DMS53 treated with DMSO at 0.1 percent for 48 hours (cell line): Measurements from ENCODE around the gene BOD1.
A peak's percentile ranks its signal among the peaks of the same experiment; 100 is the strongest.

Experiments used
- DNase-seq: peaks from one replicate; lab custom pipeline; 2025; ENCODE audit not compliant: unreplicated experiment; lab: John Stamatoyannopoulos, UW

Gene BOD1

DNA sequence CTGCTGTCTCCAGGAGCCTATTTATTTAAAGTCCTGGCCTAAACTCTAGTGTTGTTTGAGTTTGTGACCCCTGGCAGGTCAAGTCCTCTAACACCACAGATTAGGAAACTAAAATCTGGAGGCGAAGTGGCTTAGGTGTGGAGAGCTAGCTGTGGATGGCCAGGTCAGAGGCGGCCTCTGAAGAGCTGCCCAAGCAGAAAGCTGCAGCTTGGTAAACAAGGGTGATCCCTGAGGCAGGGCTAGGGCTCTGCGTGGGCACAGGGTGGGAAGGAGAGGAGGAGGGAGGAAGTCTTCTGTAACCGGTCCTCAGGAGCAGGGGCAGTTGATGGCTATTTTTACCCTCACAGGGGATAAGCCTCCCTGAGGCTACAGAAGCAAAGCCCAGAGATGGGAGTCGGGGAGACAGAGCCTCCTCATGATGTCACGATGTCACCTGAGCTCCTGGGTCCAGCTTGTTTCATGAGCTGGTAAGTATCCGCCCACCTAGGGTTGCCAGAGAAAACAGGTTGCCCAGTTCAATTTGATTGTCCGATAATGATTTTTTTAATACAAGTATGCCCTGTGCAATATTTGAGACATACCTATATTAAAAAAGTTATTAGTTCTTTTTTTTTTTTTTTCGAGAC, 25.9 kb upstream of the BOD1 start:
- DNase-seq, result no peak

DNA sequence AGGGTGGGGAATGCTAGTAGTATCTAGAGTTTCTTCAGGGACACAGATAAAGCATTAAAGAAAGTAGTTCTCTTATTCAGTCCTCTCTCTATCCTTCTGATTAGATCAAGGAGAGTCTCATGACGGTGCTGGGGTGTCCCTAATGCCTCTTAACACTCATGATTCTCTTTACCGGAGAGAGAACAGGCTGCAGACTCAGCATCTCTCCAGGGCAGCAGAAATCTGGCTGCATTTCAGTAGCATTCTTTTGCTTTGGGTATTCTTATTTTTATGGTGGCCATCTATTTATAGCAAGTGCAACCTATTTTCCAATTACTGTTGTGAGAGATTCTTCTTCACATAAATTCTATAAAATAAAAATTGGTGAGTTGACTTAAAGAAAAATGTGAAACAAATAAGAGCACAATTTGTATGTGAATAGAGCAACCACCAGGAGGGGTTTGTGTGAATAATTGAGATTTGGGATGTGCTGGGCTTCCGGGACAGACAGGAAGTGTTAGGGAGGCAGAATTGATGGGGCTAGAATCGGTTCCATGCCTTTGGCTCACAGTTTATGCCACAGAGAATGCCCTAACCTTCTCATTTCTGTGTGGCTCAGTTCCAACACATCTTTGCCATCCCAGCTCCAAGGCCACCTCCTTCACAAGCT, 23.8 kb upstream of the BOD1 start:
- DNase-seq, result no peak

DNA sequence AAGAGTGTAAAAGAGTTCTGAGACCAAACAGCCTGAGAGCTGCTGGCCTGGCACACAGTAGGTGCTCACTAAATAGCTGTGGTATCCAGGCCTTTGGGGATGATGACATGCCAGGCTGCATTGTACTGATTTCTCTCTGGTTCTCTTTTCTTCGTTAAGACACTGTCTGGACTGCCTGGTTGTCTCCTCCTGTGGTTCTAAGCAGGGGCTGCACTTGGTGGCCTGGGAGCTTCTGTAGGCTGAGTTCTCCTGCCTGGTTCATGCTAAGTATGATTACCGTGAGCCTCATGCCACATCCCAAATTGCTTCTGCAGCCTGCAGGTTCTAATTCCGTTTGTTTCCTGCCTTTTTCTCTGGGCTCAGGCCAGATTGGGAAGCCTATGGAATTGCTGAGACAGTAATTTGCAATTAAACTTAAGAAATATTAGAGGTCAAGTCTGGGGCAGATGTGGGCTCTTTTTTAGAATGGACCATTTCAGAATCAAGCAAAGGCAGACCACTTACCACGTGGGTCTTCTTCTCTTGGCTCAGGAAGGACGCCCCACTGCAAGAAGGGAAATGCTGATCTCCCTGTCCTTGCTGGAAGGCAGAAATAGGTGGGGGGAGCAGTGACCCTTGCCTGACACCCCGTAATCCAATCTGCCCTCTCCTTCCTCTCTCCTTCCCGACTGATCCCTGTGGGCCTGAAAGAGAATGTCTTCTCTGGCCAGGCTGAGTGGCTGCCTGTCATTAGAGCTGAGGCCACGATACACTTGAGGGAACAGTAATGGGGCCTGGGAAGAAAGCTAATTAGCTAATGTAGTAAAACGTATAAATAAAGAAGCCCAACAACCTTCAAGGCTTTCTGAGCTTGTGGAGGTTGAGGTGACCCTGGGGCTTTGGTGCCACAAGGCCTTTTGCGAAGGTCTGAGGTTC, 21.9 kb upstream of the BOD1 start:
- no peak for DNase-seq

DNA sequence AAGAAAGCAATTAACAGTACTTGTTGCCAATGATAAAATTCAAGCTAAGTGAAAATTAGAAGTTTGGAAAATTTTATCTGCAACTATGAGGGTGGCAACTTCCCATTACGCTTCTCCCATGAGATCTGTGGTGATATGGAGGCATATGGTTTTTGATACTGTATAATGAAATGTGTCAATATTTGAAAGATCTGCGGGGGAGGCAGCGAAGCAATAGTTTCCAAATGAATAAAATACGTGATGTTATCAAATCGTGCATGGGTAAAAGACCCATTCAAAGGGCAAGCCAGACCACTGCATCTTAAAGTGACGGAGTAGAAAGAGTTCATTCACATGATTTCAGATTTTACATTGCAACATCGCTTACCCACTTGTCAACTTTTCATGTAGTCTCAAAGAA, 20.9 kb upstream of the BOD1 start:
- no peak for DNase-seq

DNA sequence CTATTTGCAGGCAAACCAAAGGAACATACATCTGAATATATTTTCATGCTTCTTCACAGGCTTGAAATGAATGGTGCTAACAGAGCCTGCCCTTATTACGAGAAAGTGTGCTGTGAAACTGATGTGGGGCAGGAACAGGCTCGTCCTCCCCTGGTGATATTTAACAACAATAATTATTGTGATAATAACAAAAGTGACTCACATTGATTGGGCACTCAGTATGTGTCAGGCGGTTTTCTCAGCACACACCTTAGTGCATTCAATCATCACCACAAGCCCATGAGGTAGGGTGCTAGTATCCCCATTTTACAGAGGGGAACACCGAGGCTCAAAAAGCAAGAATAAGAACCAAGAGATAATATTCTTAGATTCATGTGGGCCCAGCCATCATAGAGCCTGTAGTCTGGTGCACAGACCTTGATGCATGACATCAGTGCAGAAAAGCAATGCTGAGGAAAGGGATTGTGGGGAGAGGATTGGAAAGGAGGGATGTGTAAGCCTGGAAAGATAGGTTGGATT, 18.1 kb upstream of the BOD1 start:
- DNase-seq, result no peak

DNA sequence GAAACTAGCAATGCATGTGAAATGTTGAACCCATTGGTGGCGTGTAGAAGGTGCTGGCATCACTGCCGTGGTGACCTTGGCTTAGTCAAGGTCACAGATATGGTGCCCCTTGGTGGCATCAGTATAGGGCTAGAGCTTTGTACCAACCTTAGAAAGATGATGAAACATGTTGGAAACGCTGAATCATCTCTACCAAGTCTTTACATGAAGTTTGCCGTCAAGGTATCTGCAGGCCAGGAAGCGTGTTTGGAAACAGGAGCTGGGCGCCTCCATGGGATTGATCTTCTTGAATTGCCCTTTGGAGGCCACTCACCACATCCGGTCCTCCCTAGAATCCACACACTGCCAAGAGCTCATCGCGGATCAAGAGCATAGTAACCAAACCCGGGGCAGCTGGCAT, 16.9 kb upstream of the BOD1 start:
- no peak for DNase-seq

DNA sequence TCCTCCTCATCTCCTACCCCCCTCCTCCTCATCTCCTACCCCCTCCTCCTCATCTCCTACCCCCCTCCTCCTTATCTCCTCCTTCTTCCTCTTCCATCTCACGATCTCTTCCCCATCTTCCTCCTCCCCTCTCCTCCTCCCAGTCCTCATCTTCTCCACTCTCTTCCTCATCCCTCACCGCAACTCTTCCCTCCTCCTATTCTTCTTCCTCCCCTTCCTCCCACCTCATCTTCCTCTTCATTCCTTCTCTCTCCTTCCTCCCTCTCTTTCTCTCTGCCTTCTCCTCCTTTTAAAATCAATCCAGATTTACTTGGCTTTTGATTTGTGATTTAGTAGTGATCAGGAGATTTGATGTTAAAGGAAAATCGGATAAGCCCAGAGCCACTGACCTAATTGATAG, 15.0 kb upstream of the BOD1 start:
- no peak for DNase-seq

DNA sequence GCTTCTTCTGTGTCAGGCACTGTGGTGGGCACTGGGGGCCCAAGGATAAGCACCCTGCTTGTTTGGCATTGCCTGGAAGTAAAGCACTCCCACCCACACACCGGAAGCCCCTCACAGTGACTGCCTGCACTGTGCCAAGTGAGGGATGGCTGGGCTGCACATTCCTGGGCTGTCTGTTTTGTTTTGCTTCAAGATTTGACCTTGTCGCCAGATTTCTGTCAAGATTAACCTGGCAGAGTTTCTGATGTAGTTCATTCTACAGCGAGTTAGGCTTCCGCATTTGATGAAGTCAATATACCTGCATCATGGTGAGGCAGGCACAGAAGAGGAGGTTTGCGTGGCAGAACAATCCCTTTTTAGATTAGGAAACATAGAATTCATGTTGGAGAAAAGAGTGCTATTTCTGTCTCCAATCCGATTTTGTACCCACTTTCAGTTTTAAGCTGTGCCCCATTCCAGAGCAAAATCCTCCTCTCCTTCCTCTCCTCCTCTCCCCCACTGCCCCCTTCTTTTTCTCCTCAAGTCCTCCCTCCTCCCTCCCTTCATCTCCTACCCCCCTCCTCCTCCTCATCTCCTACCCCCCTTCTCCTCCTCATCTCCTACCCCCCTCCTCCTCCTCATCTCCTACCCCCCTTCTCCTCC, 14.4 kb upstream of the BOD1 start:
- no peak for DNase-seq

DNA sequence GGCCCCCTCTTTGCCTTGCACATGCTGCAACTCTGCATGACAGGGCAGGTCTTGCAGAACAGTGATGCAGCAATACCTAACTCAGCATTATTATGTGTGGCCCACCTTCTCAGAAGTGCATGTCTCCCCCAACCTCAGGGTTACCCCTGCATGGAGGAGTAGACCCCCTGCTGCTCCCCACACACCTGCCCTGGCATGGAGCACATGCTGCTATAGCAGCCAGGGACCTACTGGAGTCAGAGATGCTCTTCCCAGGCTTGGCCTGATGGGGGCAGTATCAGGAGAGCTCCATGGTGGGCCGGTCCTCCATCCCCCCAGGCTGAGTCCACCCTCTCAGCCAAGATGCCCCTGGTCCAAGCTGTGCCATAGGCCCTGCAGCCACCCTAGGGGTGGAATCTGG, 13.2 kb upstream of the BOD1 start:
- no peak for DNase-seq

DNA sequence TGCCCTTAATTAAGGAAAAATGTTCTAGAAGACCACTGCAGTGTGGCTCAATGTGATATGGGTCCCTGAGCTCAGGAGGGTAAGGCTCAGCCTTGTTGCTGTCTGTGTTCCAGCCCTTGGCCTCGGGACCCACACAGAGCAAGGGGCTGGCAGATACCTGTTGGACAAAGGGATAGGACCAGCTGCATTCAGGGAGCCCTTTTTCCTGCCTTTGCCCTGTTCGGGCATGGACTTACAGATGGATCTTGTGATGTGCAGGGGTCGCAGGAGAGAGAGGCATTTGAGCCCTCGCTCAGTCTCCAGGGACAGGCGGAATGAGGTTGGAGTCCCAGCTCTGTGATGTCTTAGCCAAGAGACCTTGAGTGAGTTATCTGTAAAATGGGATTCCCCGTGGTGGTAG, 12.1 kb upstream of the BOD1 start:
- DNase-seq, result no peak

DNA sequence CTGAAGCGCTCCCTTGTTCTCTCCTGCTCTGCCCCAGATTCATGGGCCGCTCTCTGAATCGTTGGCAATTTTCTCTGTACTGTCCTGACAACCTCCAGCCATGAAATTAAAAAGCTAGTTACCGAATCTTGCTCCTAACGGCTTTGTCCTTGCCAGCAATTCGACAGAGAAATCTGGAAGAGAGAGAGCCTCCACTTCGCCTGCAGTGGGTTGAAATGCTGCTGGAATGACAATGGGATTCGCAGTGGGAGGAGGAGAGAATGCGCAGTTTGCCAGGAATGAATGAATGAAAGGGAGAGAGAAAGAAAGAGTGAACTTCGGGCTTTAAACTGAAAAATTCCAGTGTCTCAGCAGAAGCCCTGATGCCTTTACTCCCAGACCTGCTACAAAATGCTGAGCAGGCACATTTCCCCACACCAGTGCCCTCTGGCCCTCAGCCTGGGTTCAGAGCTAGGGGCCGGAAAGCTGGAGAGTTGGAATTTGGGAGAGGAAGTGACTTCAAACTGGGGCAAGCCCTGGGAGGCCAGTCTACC, 11.5 kb upstream of the BOD1 start:
- no peak for DNase-seq

DNA sequence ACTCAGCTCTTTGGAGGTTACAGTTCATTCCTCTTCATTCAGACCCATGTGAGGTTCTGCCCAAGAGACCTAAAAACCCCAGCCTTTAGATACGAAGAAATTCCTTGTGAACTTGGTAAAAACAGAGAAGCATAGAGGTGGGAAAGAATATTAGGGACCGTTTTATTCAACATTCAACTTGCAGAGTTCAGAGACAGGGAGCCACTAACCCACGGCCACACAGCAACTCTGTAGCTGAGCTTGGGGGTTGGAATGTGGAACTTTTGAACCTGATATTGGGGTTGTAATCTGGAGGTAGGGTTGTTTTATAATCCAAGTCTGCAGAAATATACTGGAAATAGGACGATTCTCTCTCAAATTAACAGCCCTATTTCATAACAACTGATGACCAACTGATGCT, 10.8 kb upstream of the BOD1 start:
- no peak for DNase-seq

DNA sequence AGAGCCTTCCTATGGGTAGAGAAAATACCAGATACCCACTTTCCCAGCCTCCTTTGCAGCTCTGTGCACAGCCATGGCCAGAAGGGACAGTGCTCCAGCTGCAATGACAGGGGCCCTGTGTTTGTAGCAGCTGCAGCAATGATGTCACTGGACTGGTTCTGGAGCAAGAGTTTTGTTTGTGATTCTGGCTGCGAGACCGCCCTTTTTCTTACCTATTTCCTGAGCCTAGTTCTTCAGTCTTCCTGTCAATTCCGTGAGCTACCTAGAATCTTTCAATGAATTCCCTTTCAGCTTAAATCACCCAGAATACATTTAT, 10.0 kb upstream of the BOD1 start:
- peak; percentile 23 for DNase-seq

DNA sequence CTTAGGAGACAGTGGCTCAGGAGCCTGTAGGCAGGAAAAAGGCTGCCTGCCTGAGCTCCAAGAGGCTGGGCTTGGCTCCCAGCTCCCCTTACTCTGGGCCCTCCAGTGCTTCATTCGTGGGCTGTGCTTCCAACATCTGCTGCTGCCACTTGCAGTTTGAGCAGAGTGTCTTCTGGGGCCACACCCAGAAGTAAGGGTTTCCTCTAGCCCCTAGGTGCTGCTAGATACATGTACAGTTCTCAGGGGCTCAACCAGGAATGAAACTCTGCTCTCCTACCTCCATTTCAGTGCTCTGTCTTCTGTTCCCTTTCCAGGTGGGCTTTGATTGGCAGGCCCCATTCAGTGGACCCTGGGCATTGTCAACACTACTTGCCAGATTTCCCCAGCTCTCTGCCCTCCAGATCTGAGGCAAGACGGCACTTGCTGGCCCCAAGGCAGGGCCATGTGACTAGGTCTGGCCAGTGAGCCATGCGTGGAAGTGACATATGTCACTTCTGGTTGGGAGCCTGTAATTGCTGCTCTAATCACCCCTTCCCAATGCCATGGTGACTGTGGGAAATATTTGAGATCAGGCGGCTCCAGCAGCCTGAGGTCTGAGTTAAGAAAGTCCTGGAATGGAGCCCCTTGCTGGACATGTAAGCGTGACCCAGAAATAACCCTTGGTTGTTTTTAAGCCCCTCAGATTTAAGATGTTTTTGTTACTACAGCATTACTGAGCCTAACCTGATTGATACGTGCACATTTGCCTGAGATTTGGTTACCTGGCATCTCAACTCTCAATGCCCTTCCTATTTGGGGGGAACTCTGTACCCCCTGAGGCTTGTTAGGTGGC, 9.4 kb upstream of the BOD1 start:
- DNase-seq, result no peak

DNA sequence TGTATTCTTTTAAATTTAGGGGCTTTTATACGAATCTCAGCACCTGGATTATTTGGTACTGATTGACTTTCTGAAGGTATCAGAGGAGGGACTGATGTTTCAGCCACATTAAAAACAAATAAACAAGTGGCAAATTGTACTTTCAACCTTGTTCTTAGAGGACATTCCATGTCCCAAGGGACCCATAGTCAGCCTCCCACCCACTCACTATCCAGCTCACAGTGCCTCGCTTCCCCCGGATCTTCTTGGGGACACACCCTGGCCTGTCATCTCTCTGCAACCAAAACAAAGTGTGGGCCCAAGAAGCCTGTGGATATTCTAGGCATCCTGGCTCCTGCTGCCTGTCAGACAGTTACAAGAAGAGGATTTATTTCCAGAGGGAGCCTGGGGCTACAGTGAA, 8.8 kb upstream of the BOD1 start:
- DNase-seq, result no peak

DNA sequence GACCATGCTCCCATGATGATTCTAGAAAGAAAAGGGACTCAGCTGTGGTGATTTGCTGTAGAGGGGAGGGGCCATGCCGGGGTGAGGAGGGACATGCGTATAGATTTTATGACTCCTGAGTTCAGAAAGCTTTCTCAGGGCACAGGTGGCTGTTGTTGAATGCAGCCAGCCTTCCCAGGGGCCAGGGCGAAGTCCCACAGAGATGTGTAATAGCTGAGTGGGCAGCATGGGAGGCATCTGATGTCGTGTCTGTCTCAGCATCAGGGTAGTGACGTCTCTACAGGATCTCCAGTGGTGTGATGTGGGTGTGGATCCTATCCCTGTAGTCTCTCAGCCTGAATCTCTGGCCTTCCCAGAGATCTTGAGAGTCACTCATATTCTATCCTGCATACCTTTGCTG, 7.8 kb upstream of the BOD1 start:
- DNase-seq, result no peak

DNA sequence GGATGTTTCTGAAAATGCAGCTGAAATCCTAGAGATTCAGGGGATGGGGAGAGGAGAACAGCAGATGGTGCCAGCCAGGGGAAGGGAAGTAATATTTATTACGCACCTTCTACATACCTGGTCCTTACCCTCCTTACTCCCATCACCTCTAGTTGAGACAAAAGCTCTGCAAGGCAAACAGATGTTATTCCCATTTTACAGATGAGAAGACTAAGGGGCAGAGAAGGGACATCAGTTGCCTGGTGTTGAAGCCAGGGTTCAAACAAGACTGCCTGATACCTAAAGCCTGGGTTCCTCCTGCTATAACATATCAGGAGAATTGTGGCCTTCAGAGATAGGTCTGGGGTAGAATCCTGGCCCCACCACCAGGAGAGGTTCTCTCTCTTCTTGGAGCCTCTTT, 7.3 kb upstream of the BOD1 start:
- DNase-seq, result no peak

DNA sequence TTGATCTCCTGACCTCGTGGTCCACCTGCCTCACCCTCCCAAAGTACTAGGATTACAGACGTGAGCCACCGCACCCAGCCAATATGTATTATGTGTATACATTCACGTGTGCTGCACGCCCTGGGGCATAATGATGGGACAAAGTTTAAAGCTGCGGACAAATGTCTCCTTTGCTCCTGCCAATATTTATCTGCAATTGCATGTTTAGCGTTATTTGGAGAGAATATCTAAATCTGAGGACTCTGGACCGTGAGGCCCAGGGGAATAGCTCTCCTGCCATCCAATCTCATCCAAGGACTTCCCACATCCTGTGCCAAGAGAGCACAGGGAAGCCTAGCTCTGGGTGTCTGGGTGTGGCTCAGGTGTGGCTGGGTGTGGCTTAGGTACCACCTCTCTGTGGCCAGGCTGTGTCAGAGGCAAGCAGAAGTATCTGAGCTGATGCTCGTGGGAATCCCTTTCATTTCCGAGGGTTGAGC, 6.9 kb upstream of the BOD1 start:
- DNase-seq, result no peak

DNA sequence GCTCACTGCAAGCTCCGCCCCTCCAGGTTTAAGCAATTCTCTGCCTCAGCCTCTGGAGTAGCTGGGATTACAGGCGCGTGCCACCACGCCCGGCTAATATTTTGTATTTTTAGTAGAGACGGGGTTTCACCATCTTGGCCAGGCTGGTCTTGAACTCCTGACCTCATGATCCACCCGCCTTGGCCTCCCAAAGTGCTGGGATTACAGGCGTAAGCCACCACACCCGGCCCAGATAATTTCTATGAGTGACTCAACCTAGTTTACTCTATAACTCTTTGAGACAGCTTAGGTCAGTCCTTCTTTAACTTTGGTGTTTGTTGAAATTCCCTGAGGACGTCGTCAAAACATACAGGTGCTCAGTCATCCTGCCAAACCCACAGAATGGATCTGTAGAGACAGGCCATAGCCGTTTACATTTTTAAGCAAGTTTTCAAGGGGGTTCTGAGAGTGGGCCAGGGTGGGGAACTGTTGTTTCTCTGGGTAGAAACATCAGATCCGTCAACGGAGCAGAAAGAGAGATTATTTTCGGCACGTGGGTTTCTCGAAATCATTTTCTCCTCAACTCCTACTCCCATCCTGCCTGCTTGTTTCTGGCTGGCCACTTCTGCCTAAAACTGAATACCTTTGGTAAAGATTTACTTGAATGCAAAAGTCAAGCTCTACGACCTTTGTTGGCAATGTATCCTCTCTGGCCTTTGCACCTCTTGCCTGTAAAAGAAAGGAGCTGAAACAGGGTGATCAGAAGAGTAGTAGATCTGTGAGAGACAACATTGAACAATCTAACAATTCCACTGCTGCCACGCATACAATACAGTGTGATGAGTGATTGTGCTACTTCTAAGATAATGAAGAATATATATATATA, 6.0 kb upstream of the BOD1 start:
- DNase-seq, result no peak
